A549 treated with CORT108297 at 1 μM for 4 hours (cell line): ENCODE data around the gene SHISA9. TPM values are rescaled to one million over a fixed set of nuclear protein-coding genes. Genes with fewer than 3 reads are reported as not detected.

Source experiments
- total RNA-seq: library from RNA; stranded (reverse); fragments of 200-300 nt; extraction: Qiagen RNA extraction; gene quantifications from 5 replicates; pipeline ENCODE4 v1.2.3, GENCODE V29; 2022

SHISA9 gene
- total RNA-seq: 0.01 to 0.08 TPM (median 0.02 TPM) in 3 of 5 replicates, not detected in the others

DNA sequence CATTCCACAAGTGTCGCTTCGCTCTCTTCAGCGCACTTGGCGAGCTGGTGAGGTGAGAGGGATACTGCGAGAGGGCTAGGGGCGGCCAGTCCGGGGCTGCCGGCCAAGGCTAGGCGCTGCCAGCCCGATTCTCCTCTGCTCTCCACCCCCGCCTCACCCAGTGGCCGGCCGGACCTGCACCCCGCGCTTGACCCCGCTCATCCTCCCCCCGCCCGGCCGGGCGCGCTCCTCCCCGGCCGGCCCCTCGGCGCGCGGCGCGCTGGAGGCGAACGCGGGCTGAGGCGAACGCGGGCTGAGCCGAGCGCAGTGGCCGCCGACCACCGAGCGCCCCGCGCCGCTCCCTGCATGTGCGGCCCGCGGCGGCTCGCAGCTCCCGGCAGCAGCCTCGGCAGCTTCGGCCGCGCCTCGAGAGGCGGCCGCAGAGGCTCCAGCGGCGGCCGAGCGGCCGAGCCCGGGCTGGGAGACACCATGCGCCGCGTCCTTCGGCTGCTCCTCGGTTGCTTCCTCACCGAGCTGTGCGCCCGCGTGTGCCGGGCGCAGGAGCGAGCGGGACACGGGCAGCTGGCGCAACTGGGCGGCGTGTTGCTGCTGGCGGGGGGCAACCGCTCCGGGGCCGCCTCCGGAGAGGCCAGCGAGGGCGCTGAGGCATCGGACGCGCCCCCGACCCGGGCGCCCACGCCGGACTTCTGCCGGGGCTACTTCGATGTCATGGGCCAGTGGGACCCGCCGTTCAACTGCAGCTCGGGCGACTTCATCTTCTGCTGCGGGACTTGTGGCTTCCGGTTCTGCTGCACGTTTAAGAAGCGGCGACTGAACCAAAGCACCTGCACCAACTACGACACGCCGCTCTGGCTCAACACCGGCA is at the start of gene SHISA9:
Gene SHISA9 (plus strand): TSS at position 2 of the 865 bp plus-strand sequence.

Other genes starting within 250 kb of the SHISA9 start
- gene CPPED1, start 97.7 kb upstream of the SHISA9 start, total RNA-seq: 20.9 to 23.9 TPM (median 22.3 TPM) in 5 replicates